ENCODE data around the gene TMEM131L. TPM values are rescaled to one million over a fixed set of nuclear protein-coding genes. Genes with fewer than 3 reads are reported as not detected.
A peak's percentile ranks its signal among the peaks of the same experiment; 100 is the strongest.
"Not testable (repeated sequence)": the region's sequence is repeated elsewhere in the genome, so short reads cannot be mapped to it uniquely, and the experiment has no call there.

The TMEM131L gene
- total RNA-seq, 2 experiments from 2014 or later: 25.2 to 26.3 TPM

DNA sequence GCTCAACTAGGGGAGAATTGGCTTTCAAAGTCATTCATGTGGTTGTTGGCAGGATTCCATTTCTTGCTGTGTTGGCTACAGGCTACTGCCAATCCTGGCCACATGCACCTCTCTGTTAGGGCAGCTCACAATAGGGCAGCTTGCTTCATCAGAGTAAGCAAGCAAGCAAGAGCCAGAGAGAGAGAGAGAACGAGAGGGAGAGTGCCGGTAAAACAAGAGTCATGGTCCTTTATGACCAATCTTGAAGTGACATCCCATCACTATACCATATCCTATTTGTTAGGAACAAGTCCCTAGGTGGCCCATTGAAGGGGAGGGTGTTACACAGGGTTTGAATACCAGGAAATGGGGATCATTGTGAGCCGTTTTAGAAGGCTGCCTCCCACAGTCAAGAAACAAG lies 185.0 kb downstream of the TMEM131L start:
- CTCF ChIA-PET: interaction anchor here (1.0 to 3.3 kb wide), 5 partner anchors 8 to 405 kb away, joined by 3 to 20 read pairs (median 14); partner anchors contain the start of gene MND1
- Mint-ChIP-seq H3K27ac (peak overlapping the region; percentile 74), H3K4me1 (peaks cover 35% of the 10 kb centered on the region), H3K9me3 (no peaks in the 10 kb centered on the region), H3K4me3 (no peak overlapping the region), H3K27me3 (peaks cover 3% of the 10 kb centered on the region), H3K36me3 (ENCODE audit: low read depth) (no peaks in the 10 kb centered on the region)
- DNase-seq: no peak
- POLR2A ChIA-PET: interaction anchor here (0.8 to 1.8 kb wide), 4 partner anchors 154 to 899 kb away, joined by 3 to 8 read pairs (median 4); partner anchors contain the start of genes MND1 and PLRG1

- H3K27ac Mint-ChIP-seq: peak overlapping the region; percentile 74
- H3K4me3 Mint-ChIP-seq: no peak overlapping the region
- no peaks in the 10 kb centered on the region for H3K9me3 Mint-ChIP-seq
- ChIA-PET CTCF (interaction anchor here (1.0 to 2.6 kb wide), 4 partner anchors 8 to 305 kb away, joined by 4 to 18 read pairs (median 10); no protein-coding TSS in a partner anchor), POLR2A (interaction anchor here (0.7 to 1.8 kb wide), 5 partner anchors 23 to 899 kb away, joined by 3 to 8 read pairs (median 3); partner anchors contain the start of genes MND1 and PLRG1)
- DNase-seq: peak; percentile 70
- H3K27me3 Mint-ChIP-seq: peaks cover 5% of the 10 kb centered on the region
- peaks cover 35% of the 10 kb centered on the region for H3K4me1 Mint-ChIP-seq
- no peaks in the 10 kb centered on the region for H3K36me3 Mint-ChIP-seq (ENCODE audit: low read depth)
Observed at GRCh38 chr4:153651587-153651986, 185.4 kb downstream of the TMEM131L start.

GRCh38 chr4:153652051-153652784 lies 186.1 kb downstream of the TMEM131L start:
- Mint-ChIP-seq H3K4me1 (peaks cover 35% of the 10 kb centered on the region), H3K27me3 (peaks cover 6% of the 10 kb centered on the region), H3K36me3 (ENCODE audit: low read depth) (no peaks in the 10 kb centered on the region), H3K4me3 (no peak overlapping the region), H3K9me3 (no peaks in the 10 kb centered on the region), H3K27ac (peak overlapping the region; percentile 74)
- ChIA-PET CTCF (interaction anchor here (1.0 to 2.6 kb wide), 4 partner anchors 9 to 306 kb away, joined by 4 to 18 read pairs (median 10); no protein-coding TSS in a partner anchor), POLR2A (interaction anchor here (0.7 to 1.8 kb wide), 3 partner anchors 22 to 898 kb away, joined by 3 to 8 read pairs (median 3); partner anchors contain the start of genes MND1 and PLRG1)
- no peak for DNase-seq

DNA sequence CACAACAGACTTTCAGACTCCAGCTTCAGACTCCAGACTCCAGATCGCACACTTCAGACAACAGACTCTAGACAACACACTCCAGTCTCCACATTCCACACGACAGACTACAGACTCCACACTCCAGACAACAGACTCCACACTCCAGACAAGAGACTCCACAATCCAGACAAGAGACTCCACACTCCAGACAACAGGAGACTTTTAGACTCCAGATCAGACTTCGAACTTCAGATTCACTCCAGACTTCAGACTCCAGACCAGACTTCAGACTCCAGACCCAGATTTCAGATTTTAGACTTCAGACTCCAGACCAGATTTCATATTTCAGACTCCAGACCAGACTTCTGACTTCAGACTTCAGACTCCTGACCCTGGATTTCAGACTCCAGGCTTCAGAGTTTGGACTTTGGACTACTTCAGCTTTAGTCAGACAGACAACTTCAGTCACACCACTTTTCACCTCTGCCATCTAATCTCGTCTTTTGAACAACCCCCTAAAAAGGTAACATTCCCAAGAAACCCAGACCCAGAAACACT lies 188.9 kb downstream of the TMEM131L start:
- POLR2A ChIA-PET: interaction anchor here (0.8 kb wide), 1 partner anchor 50 kb away, joined by 3 read pairs; no protein-coding TSS in a partner anchor
- Mint-ChIP-seq H3K27ac (no peak overlapping the region), H3K4me1 (peaks cover 26% of the 10 kb centered on the region), H3K27me3 (peaks cover 8% of the 10 kb centered on the region), H3K36me3 (ENCODE audit: low read depth) (no peaks in the 10 kb centered on the region), H3K9me3 (no peaks in the 10 kb centered on the region), H3K4me3 (no peak overlapping the region)
- DNase-seq: no peak
- CTCF ChIA-PET: interaction anchor here (1.0 kb wide), 1 partner anchor 11 kb away, joined by 3 read pairs; no protein-coding TSS in a partner anchor

GRCh38 chr4:153655928-153656327 lies 189.8 kb downstream of the TMEM131L start:
- H3K4me3 Mint-ChIP-seq: no peak overlapping the region
- no peaks in the 10 kb centered on the region for H3K9me3 Mint-ChIP-seq
- no peak for DNase-seq
- ChIA-PET CTCF (interaction anchor here (1.0 to 2.3 kb wide), 2 partner anchors 11 to 86 kb away, joined by 3 to 9 read pairs; no protein-coding TSS in a partner anchor), POLR2A (no interaction called here)
- H3K4me1 Mint-ChIP-seq: peaks cover 22% of the 10 kb centered on the region
- peaks cover 8% of the 10 kb centered on the region for H3K27me3 Mint-ChIP-seq
- no peak overlapping the region for H3K27ac Mint-ChIP-seq
- no peaks in the 10 kb centered on the region for H3K36me3 Mint-ChIP-seq (ENCODE audit: low read depth)

GRCh38 chr4:153661215-153661822 lies 195.2 kb downstream of the TMEM131L start:
- Mint-ChIP-seq H3K4me3 (no peak overlapping the region), H3K27ac (no peak overlapping the region), H3K9me3 (peaks cover 6% of the 10 kb centered on the region), H3K27me3 (peaks cover 8% of the 10 kb centered on the region), H3K4me1 (no peaks in the 10 kb centered on the region), H3K36me3 (ENCODE audit: low read depth) (peaks cover 3% of the 10 kb centered on the region)
- no peak for DNase-seq
- ChIA-PET CTCF (no interaction called here), POLR2A (no interaction called here)

GRCh38 chr4:153661908-153662307 lies 195.7 kb downstream of the TMEM131L start:
- ChIA-PET POLR2A (no interaction called here), CTCF (no interaction called here)
- H3K36me3 Mint-ChIP-seq (ENCODE audit: low read depth): peaks cover 3% of the 10 kb centered on the region
- no peak overlapping the region for H3K4me3 Mint-ChIP-seq
- H3K27ac Mint-ChIP-seq: no peak overlapping the region
- peaks cover 9% of the 10 kb centered on the region for H3K27me3 Mint-ChIP-seq
- no peak for DNase-seq
- peaks cover 6% of the 10 kb centered on the region for H3K9me3 Mint-ChIP-seq
- no peaks in the 10 kb centered on the region for H3K4me1 Mint-ChIP-seq

DNA sequence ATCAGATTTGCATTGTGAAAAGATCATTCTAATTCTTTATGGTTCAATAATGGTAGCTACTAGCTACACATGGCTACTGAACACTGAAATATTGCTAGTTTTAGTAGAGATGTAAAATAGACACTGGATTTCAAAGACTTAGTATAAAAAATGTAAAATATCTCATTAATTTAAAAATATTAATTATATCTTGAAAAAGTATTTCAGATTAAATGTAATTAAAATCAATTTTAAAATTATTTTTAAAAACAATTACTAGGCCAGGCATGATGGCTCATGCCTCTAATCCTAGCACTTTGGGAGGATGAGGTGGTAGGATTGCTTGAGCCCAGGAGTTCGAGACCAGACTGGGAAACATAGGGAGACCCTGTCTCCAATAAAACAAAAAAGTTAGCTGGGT lies 197.5 kb downstream of the TMEM131L start:
- Mint-ChIP-seq H3K4me3 (no peak overlapping the region), H3K9me3 (peaks cover 6% of the 10 kb centered on the region), H3K27me3 (peaks cover 20% of the 10 kb centered on the region), H3K36me3 (ENCODE audit: low read depth) (peaks cover 3% of the 10 kb centered on the region), H3K4me1 (no peaks in the 10 kb centered on the region), H3K27ac (no peak overlapping the region)
- ChIA-PET POLR2A (no interaction called here), CTCF (no interaction called here)
- no peak for DNase-seq

GRCh38 chr4:153666505-153666904 lies 200.3 kb downstream of the TMEM131L start:
- CTCF ChIA-PET: not testable (repeated sequence)

GRCh38 chr4:153668647-153669046 lies 202.5 kb downstream of the TMEM131L start:
- Mint-ChIP-seq H3K9me3 (no peaks in the 10 kb centered on the region), H3K36me3 (ENCODE audit: low read depth) (no peaks in the 10 kb centered on the region), H3K27ac (no peak overlapping the region), H3K4me3 (no peak overlapping the region), H3K27me3 (peaks cover 31% of the 10 kb centered on the region), H3K4me1 (no peaks in the 10 kb centered on the region)
- ChIA-PET CTCF (interaction anchor here (1.0 kb wide), 1 partner anchor 81 kb away, joined by 3 read pairs; no protein-coding TSS in a partner anchor), POLR2A (no interaction called here)
- DNase-seq: no peak

More at GRCh38 chr4:153666505-153666904, 200.3 kb downstream of the TMEM131L start:
- peaks cover 28% of the 10 kb centered on the region for H3K27me3 Mint-ChIP-seq
- H3K4me1 Mint-ChIP-seq; H3K4me3 Mint-ChIP-seq; H3K36me3 Mint-ChIP-seq (ENCODE audit: low read depth); DNase-seq; POLR2A ChIA-PET; H3K9me3 Mint-ChIP-seq; H3K27ac Mint-ChIP-seq: not testable (repeated sequence)

DNA sequence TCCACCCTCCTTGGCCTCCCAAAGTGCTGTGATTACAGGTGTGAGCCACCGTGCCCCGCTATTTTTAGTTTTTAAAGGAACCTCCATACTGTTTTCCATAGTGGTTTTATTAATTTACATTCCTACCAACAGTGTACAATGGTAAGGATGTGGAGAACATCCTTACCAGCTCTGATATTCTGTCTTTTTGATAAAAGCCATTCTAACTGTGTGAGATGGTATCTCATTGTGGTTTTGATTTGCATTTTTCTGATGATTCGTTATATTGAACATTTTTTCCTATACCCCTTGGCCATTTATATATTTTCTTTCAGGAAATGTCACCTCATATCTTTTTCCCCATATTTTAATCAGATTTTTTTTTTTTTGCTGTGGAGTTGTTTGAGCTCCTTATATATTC lies 203.7 kb downstream of the TMEM131L start:
- POLR2A ChIA-PET: interaction anchor here (1.5 kb wide), 1 partner anchor 106 kb away, joined by 3 read pairs; no protein-coding TSS in a partner anchor

DNA sequence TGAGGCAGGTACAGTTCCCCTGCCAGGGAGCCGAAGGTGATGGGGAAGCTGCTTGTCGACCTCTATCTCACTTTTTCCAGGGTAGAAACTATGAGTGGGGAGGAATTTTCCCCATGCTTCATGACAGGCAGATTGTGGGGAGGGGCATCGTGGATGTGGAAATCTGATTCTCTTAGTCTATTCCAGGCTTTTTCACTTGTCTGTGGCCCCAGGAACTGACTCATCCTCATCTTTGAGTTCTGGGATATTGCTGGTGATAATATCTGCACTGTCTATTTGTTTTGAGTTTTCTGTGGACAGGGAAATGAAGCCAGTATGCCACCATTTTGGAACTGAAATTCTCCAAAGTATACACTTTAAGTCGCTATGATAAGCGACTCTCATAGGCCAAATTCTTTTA lies 210.3 kb downstream of the TMEM131L start:
- H3K4me3 Mint-ChIP-seq: no peak overlapping the region
- POLR2A ChIA-PET: no interaction called here
- DNase-seq: no peak
- H3K27me3 Mint-ChIP-seq: peaks cover 32% of the 10 kb centered on the region
- H3K9me3 Mint-ChIP-seq: peaks cover 15% of the 10 kb centered on the region
- no peak overlapping the region for H3K27ac Mint-ChIP-seq
- CTCF ChIA-PET: no interaction called here
- no peaks in the 10 kb centered on the region for H3K4me1 Mint-ChIP-seq
- H3K36me3 Mint-ChIP-seq (ENCODE audit: low read depth): no peaks in the 10 kb centered on the region

More for the DNA sequence above, 203.7 kb downstream of the TMEM131L start:
- CTCF ChIA-PET: interaction anchor here (0.6 to 0.9 kb wide), 3 partner anchors 9 to 1154 kb away, joined by 3 to 4 read pairs (median 3); no protein-coding TSS in a partner anchor
- no peaks in the 10 kb centered on the region for H3K36me3 Mint-ChIP-seq (ENCODE audit: low read depth)
- H3K4me3 Mint-ChIP-seq: no peak overlapping the region
- H3K27me3 Mint-ChIP-seq: peaks cover 33% of the 10 kb centered on the region
- H3K4me1 Mint-ChIP-seq: no peaks in the 10 kb centered on the region
- no peak for DNase-seq
- H3K27ac Mint-ChIP-seq: no peak overlapping the region
- no peaks in the 10 kb centered on the region for H3K9me3 Mint-ChIP-seq

GRCh38 chr4:153676984-153677383 lies 210.8 kb downstream of the TMEM131L start:
- peaks cover 32% of the 10 kb centered on the region for H3K27me3 Mint-ChIP-seq
- H3K4me3 Mint-ChIP-seq: no peak overlapping the region
- H3K9me3 Mint-ChIP-seq: peaks cover 15% of the 10 kb centered on the region
- H3K27ac Mint-ChIP-seq: no peak overlapping the region
- ChIA-PET CTCF (no interaction called here), POLR2A (no interaction called here)
- H3K36me3 Mint-ChIP-seq (ENCODE audit: low read depth): no peaks in the 10 kb centered on the region
- no peaks in the 10 kb centered on the region for H3K4me1 Mint-ChIP-seq
- no peak for DNase-seq

Measured in activated CD4-positive, alpha-beta memory T cell treated with anti-CD3 and anti-CD28 coated beads, Interleukin-2, amount 10 ng/mL, durations not matched to agents 7 days and 5 days (primary cell).